Stomach (tissue), 9 donors: ENCODE results near the gene GGCX. TPM values are rescaled to one million over a fixed set of nuclear protein-coding genes. Genes with fewer than 3 reads are reported as not detected.
A peak's percentile ranks its signal among the peaks of the same experiment; 100 is the strongest.

ENCODE experiments used
- DNase-seq, 2 donors: peaks; one replicate each; pipeline versions ENCODE4 v3.0.0 to v3.0.0-alpha.2; 2013 to 2019
- H3K27ac ChIP-seq, 5 donors: fragments of 200-600 bp in 4 of 5; sonication (generic) in 4 of 5; one replicate each; pipeline ENCODE4 v1.5.1; 2013 to 2019; ENCODE audit warnings: mild to moderate bottlenecking in 1 of 5, moderate library complexity in 1 of 5
- H3K27me3 ChIP-seq, 3 donors: fragments of 200-600 bp; sonication (generic); one replicate each; pipeline ENCODE4 v1.5.1; 2017 to 2019; ENCODE audit warnings: mixed run types in 1 of 3
- H3K36me3 ChIP-seq, 4 donors: fragments of 200-600 bp; sonication (generic); 1 replicate in 3 of 4; 2 replicates in 1 of 4; pipeline ENCODE4 v1.5.1; 2016 to 2019
- H3K4me1 ChIP-seq, 4 donors: fragments of 200-600 bp; sonication (generic); one replicate each; pipeline ENCODE4 v1.5.1; 2016 to 2019
- H3K4me3 ChIP-seq, 4 donors: fragments of 200-600 bp; sonication (generic) in 3 of 4; one replicate each; pipeline ENCODE4 v1.5.1; 2016 to 2019; ENCODE audit warnings: mild to moderate bottlenecking in 1 of 4
- H3K9me3 ChIP-seq, 4 donors: fragments of 200-600 bp; sonication (generic); one replicate each; pipeline ENCODE4 v1.5.1; 2016 to 2019
- EP300 ChIP-seq: sonication (generic); formaldehyde crosslinking; IDR thresholded peaks from one replicate; pipeline ENCODE4 v1.6.1; 2017; ENCODE audit warnings: antibody characterized with exemption
- POLR2A ChIP-seq, 4 donors: fragments of 450-650 bp; IDR thresholded peaks; one replicate each; pipeline ENCODE4 v1.6.1; 2016; ENCODE audit warnings: antibody characterized with exemption in 4 of 4, control low read depth in 2 of 4, mild to moderate bottlenecking in 1 of 4, moderate library complexity in 1 of 4
- POLR2AphosphoS5 ChIP-seq, 3 donors: sonication (generic); formaldehyde crosslinking; IDR thresholded peaks; one replicate each; pipeline ENCODE4 v1.6.1; 2016; ENCODE audit warnings: antibody characterized with exemption in 3 of 3
- WGBS, 5 donors: extraction: QIAGEN DNeasy Blood & Tissue Kit in 3 of 5; methylation state at CpG; one replicate each; pipeline versions ENCODE4 v1.1.5 to v1.1.7; 2013 to 2018; 5-methylcytosine and 5-hydroxymethylcytosine counted together
- intact Hi-C: fragments of 100-400 bp; cut with DNase I; formaldehyde crosslinking; loops from one replicate; pipeline ENCODE4 v1.15.1; 2023; ENCODE audit warnings: low total_unique reads
- polyA plus RNA-seq, 3 donors: library from polyadenylated mRNA; stranded (reverse); fragments of 200-250 nt; gene quantifications; one replicate each; pipeline ENCODE4 v1.2.3, GENCODE V29; 2013
- total RNA-seq, 5 donors: library from RNA; depleted of rRNA; stranded (reverse); fragments of >200 nt; gene quantifications; one replicate each; pipeline versions ENCODE4 v1.1.0 to v1.2.3, GENCODE V29; 2014 to 2016
- TF ChIP-seq, protein P1 (sequence below), 7 experiments: fragments of 450-650 bp in 4 of 7; fragments of 200-600 bp in 3 of 7; sonication (generic) in 3 of 7; IDR thresholded peaks; one replicate each; pipeline ENCODE4 v1.5.1; 2016 to 2019; ENCODE audit warnings: antibody characterized with exemption in 7 of 7, control low read depth in 2 of 7, mild to moderate bottlenecking in 1 of 7
- donor health status: healthy with polysubstance abuse.
- donor health status: Bipolar disorder and iron deficiency.
- donor health status: healthy.

Gene GGCX
- total and polyA plus RNA-seq, 8 donors, result 5.2 to 87.5 (median 15.9) TPM

DNA sequence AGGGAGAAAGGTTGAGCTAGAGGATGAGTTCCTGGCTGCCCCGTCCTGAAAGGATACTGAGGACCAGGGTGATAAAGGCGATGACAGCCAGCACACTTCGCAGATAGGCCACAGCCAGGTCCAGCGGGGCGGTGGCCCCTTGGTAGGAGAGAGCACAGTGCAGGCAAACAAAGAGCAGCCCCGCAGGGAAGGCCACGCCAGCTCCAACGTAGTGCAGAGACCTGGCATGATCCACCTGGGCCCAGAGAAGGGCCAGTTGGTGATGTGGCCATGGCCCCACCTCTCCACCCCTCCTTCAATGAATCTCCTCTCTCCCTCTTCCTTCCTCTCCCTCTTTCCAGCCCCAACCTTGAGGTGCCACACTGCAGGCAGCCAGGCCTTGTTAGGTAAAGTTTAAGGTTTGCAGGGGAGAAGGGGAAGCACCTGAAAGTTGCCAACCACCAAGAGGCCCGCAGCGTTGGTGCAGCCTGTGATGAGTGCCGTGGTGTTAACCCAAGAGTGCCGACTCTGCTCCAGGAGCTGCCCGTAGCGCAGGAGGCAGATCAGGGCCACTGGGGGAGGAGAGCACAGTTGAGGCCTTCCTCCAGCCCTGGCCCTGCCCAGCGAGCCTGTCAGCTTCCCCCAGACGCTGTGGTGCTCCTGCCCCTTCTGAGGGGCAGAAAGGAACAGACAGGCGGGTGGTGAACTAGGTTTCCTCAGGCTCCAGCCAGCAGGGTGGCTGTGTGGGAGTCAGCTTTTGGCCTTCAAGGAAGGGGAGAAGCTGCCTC lies 38.4 kb upstream of the GGCX start:
- peak overlapping the region in 1 of 5 donors; percentile 93 for H3K27ac ChIP-seq
- peaks cover 38 to 81% (median 74%) of the 10 kb centered on the region in 4 donors for H3K4me1 ChIP-seq
- no peak overlapping the region for H3K4me3 ChIP-seq
- no peaks in the 10 kb centered on the region for H3K27me3 ChIP-seq
- H3K36me3 ChIP-seq, result peaks cover 14 to 46% (median 41%) of the 10 kb centered on the region in 4 donors
- H3K9me3 ChIP-seq, result no peaks in the 10 kb centered on the region
- no peak for DNase-seq
- TF ChIP-seq, protein P1, sequence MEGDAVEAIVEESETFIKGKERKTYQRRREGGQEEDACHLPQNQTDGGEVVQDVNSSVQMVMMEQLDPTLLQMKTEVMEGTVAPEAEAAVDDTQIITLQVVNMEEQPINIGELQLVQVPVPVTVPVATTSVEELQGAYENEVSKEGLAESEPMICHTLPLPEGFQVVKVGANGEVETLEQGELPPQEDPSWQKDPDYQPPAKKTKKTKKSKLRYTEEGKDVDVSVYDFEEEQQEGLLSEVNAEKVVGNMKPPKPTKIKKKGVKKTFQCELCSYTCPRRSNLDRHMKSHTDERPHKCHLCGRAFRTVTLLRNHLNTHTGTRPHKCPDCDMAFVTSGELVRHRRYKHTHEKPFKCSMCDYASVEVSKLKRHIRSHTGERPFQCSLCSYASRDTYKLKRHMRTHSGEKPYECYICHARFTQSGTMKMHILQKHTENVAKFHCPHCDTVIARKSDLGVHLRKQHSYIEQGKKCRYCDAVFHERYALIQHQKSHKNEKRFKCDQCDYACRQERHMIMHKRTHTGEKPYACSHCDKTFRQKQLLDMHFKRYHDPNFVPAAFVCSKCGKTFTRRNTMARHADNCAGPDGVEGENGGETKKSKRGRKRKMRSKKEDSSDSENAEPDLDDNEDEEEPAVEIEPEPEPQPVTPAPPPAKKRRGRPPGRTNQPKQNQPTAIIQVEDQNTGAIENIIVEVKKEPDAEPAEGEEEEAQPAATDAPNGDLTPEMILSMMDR (IDR thresholded peaks at IDR 0.05), result no peak
- no peak for TF ChIP-seq POLR2AphosphoS5 (IDR thresholded peaks at IDR 0.05)
- no peak for TF ChIP-seq EP300
- WGBS, 5 donors, result 48 to 72% (median 62%) methylated on average over 13 to 17 of the region's 17 CpGs
- intact Hi-C loops, result no loop called here

DNA sequence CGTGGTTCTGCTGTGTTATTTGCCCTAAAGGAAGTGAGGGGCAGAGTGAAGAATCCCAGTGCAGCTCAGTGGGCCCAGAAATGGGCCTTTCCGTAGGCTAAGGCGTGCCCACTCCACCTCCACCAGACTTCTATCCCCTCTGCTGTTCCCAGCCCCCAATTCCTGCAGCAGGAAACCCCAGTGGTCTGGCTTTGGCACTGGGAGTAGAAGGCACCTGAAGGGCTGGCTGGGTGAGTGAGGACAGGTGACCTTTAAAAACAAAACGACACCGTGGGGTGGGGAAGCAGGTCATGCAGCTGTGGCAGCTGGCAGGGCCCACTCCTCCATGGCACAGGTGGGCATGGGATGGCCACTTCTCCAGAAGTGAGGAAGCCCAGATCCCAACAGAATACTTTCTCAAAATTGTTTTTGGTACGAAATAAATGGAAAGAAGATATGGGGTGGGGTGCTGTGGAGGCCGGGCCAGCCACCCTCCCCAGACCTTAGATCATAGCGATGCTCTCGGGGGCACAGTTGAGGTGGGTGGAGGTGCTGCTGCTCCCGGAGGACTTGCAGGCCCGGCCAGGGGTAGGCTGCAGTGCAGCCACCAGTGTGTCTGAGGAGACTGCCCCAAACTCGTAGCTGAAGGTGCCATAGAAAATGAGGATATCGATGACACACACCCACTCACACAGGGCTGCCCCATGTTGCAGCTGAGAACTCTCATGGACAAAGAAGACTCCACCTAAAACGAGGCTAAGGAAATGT lies 37.5 kb upstream of the GGCX start:
- Histone ChIP-seq H3K27ac (no peak overlapping the region), H3K27me3 (no peaks in the 10 kb centered on the region), H3K36me3 (peaks cover 14 to 46% (median 41%) of the 10 kb centered on the region in 4 donors), H3K9me3 (no peaks in the 10 kb centered on the region), H3K4me1 (peaks cover 32 to 81% (median 72%) of the 10 kb centered on the region in 4 donors), H3K4me3 (no peak overlapping the region)
- 69 to 77% (median 72%) methylated on average over 13 to 14 of the region's 14 CpGs for WGBS, 5 donors
- TF ChIP-seq POLR2AphosphoS5 (IDR thresholded peaks at IDR 0.05) (no peak), POLR2A (IDR thresholded peaks at IDR 0.05) (no peak), EP300 (no peak)
- TF ChIP-seq, protein P1 (IDR thresholded peaks at IDR 0.05), result no peak
- no peak for DNase-seq
- intact Hi-C loops, result no loop called here

DNA sequence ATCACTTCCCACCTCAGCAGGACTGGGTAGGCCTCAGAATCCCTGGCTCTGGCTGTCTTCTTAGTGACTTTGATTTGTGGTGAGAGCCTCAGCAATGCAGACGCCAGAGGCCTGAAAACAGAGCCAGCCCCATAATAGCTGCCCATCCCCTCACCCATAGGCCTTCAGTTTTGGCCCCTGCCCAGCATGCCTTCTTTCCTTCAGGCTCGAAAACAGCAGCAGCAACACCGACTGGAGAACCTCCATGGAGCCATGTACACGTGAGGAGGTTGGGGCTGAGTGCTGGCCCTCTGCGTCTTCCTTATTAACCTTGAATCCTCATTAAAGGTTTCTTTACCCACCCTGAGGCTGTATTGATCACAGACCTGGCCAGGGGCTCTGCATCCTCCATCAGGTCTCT lies 35.9 kb upstream of the GGCX start:
- no peak for DNase-seq
- Histone ChIP-seq H3K27ac (peak overlapping the region in 3 of 5 donors; percentile 5 to 93 (median 87)), H3K4me3 (peak overlapping the region in 1 of 4 donors; percentile 83), H3K36me3 (peaks cover 14 to 46% (median 41%) of the 10 kb centered on the region in 4 donors), H3K27me3 (no peaks in the 10 kb centered on the region), H3K9me3 (no peaks in the 10 kb centered on the region), H3K4me1 (peaks cover 25 to 84% (median 67%) of the 10 kb centered on the region in 4 donors)
- 77 to 88% (median 85%) methylated on average over 5 of the region's 5 CpGs for WGBS, 5 donors
- TF ChIP-seq POLR2A (IDR thresholded peaks at IDR 0.05) (no peak), POLR2AphosphoS5 (IDR thresholded peaks at IDR 0.05) (no peak), EP300 (no peak)
- TF ChIP-seq, protein P1 (IDR thresholded peaks at IDR 0.05), result no peak
- intact Hi-C loops, result no loop called here

DNA sequence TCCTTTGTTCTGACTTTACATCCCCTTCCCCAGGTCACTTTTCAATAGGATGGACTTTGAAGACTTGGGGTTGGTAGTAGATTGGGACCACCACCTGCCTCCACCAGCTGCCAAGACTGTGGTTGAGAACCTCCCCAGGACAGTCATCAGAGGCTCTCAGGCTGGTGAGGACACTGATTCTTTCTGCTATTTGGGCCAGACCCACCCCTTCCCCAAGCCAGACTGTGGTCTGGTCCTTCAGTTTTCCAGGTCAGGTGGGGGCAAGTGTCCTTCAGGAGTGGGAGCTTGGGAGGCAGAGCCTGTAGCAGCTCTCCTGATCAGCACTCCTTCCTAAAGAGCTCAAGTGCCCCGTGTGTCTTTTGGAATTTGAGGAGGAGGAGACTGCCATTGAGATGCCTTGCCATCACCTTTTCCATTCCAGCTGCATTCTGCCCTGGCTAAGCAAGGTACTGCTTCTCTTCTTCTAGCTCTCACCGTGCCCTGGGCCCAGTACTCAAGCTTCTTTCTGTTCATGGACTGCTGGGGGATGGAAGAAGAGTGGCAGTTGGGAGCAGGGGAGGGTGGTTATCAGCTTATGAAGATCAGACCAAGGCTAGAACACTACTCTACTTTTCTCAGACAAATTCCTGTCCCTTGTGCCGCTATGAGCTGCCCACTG lies 35.3 kb upstream of the GGCX start:
- H3K36me3 ChIP-seq, result peaks cover 14 to 46% (median 41%) of the 10 kb centered on the region in 4 donors
- H3K27ac ChIP-seq, result peak overlapping the region; percentile 18 to 94 (median 93)
- DNase-seq, result no peak
- TF ChIP-seq POLR2A (IDR thresholded peaks at IDR 0.05), result no peak
- no peak for TF ChIP-seq EP300
- no peak for TF ChIP-seq POLR2AphosphoS5 (IDR thresholded peaks at IDR 0.05)
- TF ChIP-seq, protein P1 (IDR thresholded peaks at IDR 0.05), result no peak
- H3K9me3 ChIP-seq, result no peaks in the 10 kb centered on the region
- peak overlapping the region; percentile 80 to 91 (median 85) for H3K4me3 ChIP-seq
- intact Hi-C loops, result no loop called here
- peaks cover 24 to 84% (median 69%) of the 10 kb centered on the region in 4 donors for H3K4me1 ChIP-seq
- no peaks in the 10 kb centered on the region for H3K27me3 ChIP-seq
- WGBS, 5 donors, result 48 to 78% (median 67%) methylated on average over 3 of the region's 3 CpGs
